ENCODE measurements around the gene ARPP19.
"Not testable (repeated sequence)": the region's sequence is repeated elsewhere in the genome, so short reads cannot be mapped to it uniquely, and the experiment has no call there.

The ARPP19 gene

GRCh38 chr15:52566889-52567288, 1.9 kb downstream of the ARPP19 start:
- no peak for DNase-seq
- no peaks in the 10 kb centered on the region for H3K9me3 ChIP-seq
- peak overlapping the region; percentile 75 to 87 for H3K4me3 ChIP-seq
- H3K27ac ChIP-seq = no peak overlapping the region
- TF ChIP-seq, protein P1, sequence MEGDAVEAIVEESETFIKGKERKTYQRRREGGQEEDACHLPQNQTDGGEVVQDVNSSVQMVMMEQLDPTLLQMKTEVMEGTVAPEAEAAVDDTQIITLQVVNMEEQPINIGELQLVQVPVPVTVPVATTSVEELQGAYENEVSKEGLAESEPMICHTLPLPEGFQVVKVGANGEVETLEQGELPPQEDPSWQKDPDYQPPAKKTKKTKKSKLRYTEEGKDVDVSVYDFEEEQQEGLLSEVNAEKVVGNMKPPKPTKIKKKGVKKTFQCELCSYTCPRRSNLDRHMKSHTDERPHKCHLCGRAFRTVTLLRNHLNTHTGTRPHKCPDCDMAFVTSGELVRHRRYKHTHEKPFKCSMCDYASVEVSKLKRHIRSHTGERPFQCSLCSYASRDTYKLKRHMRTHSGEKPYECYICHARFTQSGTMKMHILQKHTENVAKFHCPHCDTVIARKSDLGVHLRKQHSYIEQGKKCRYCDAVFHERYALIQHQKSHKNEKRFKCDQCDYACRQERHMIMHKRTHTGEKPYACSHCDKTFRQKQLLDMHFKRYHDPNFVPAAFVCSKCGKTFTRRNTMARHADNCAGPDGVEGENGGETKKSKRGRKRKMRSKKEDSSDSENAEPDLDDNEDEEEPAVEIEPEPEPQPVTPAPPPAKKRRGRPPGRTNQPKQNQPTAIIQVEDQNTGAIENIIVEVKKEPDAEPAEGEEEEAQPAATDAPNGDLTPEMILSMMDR (IDR thresholded peaks at IDR 0.05) = no peak
- peaks cover 0 to 52% (median 30%) of the 10 kb centered on the region in 4 donors for H3K4me1 ChIP-seq
- no peaks in the 10 kb centered on the region for H3K27me3 ChIP-seq
- H3K36me3 ChIP-seq = no peaks in the 10 kb centered on the region
- intact Hi-C loops (cut with DNase I; ENCODE audit: low total_unique reads) = no loop called here

- H3K36me3 ChIP-seq; intact Hi-C loops (cut with DNase I; ENCODE audit: low total_unique reads); DNase-seq; H3K27me3 ChIP-seq; H3K9me3 ChIP-seq; H3K4me3 ChIP-seq; H3K27ac ChIP-seq: not testable (repeated sequence)
- peaks cover 0 to 64% (median 31%) of the 10 kb centered on the region in 4 donors for H3K4me1 ChIP-seq
Measured at GRCh38 chr15:52565417-52566358, 3.1 kb downstream of the ARPP19 start.

DNA sequence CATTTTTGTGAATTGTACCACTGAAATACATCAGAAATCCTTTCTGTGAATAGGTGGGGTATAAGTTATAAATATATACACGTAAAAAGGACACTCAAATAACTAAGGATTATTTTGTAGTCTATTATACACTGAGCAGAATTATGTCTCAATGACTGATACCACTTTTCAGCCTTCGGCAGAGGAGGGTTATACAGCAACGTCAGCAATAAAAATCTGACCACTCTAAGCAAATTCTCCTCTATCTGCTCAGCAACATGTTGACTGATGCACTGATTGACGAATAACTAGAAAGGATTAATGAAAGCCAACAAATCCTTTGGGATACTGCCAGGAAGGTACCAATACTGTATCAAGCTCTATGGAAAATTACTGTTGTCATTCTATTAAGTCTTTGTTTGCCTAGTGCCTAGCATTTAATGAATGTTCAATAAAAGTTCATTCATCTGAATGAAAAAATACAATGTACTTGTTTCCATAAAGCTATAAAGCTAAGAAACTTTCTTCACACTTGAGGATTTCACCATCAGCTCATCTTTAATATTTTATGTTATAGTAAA, 5.2 kb downstream of the ARPP19 start:
- no peaks in the 10 kb centered on the region for H3K9me3 ChIP-seq
- H3K4me3 ChIP-seq = no peak overlapping the region
- no peak for DNase-seq
- intact Hi-C loops (cut with DNase I; ENCODE audit: low total_unique reads) = no loop called here
- no peak overlapping the region for H3K27ac ChIP-seq
- H3K4me1 ChIP-seq = peaks cover 0 to 85% (median 34%) of the 10 kb centered on the region in 4 donors
- H3K36me3 ChIP-seq = no peaks in the 10 kb centered on the region
- TF ChIP-seq, protein P1 (IDR thresholded peaks at IDR 0.05) = no peak
- no peaks in the 10 kb centered on the region for H3K27me3 ChIP-seq

DNA sequence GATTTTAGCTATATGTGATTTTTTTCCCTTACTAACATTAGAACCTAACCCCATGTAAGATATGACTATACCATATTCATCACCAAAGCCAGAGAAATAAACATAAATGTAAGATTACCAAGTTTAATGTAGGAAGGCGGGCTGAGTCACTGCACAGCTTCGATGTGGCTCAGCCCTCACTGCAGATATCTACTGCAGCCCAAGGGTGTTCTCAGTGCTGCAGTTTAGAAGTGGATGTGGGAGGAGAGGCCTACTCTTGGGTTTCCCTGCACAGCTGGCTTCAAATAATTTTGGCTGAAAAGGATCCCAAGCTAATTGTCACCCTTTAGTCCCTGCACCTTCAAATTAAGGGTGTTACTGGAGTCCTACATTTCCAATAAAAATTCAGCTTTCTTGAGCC, 9.3 kb downstream of the ARPP19 start:
- H3K27ac ChIP-seq = no peak overlapping the region
- intact Hi-C loops (cut with DNase I; ENCODE audit: low total_unique reads) = no loop called here
- peaks cover 0 to 10% (median 9%) of the 10 kb centered on the region in 3 donors for H3K36me3 ChIP-seq
- H3K4me1 ChIP-seq = peaks cover 0 to 74% (median 25%) of the 10 kb centered on the region in 4 donors
- no peaks in the 10 kb centered on the region for H3K27me3 ChIP-seq
- H3K9me3 ChIP-seq = no peaks in the 10 kb centered on the region
- no peak for DNase-seq
- TF ChIP-seq, protein P1 (IDR thresholded peaks at IDR 0.05) = no peak
- no peak overlapping the region for H3K4me3 ChIP-seq

DNA sequence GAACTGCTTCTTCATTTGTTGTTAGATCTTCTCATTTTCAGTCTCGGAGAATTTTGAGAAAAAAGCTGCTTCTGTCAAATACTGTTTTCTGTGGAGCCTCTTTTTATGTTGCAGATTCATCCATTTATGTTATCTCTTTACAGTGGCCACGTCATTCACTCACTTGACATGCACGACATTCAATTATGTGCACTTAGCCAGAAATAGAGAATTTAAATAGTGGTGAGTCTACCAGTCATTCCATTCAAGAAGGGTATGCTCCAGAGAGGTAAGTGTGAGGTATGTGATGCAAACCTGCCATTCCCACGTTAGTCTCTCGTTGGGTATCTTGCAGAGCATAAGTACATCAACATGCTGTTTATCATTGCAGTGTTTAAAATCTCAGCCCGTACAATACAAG, 9.8 kb downstream of the ARPP19 start:
- Histone ChIP-seq H3K4me3 (no peak overlapping the region), H3K9me3 (no peaks in the 10 kb centered on the region), H3K4me1 (peaks cover 0 to 69% (median 22%) of the 10 kb centered on the region in 4 donors), H3K27me3 (no peaks in the 10 kb centered on the region), H3K27ac (no peak overlapping the region), H3K36me3 (peaks cover 0 to 10% (median 9%) of the 10 kb centered on the region in 3 donors)
- intact Hi-C loops (cut with DNase I; ENCODE audit: low total_unique reads) = no loop called here
- no peak for DNase-seq
- TF ChIP-seq, protein P1 (IDR thresholded peaks at IDR 0.05) = no peak

- Histone ChIP-seq H3K4me3 (no peak overlapping the region), H3K27me3 (no peaks in the 10 kb centered on the region), H3K4me1 (peaks cover 0 to 68% (median 18%) of the 10 kb centered on the region in 4 donors), H3K27ac (no peak overlapping the region), H3K9me3 (no peaks in the 10 kb centered on the region), H3K36me3 (peaks cover 0 to 10% (median 9%) of the 10 kb centered on the region in 3 donors)
- DNase-seq = no peak
- TF ChIP-seq, protein P1 (IDR thresholded peaks at IDR 0.05) = no peak
- intact Hi-C loops (cut with DNase I; ENCODE audit: low total_unique reads) = no loop called here
Measured at GRCh38 chr15:52558196-52558595, 10.6 kb downstream of the ARPP19 start.
